HepG2 (cell line): ENCODE measurements around the gene DPM2. TPM values are rescaled to one million over a fixed set of nuclear protein-coding genes. Genes with fewer than 3 reads are reported as not detected.

Experiments used
- ATAC-seq: fragments of 200-7000 bp; cut with Tn5 transposase; 3 replicates; pipeline ENCODE4 v1.9.1; 2020; ENCODE audit warnings: mild to moderate bottlenecking, moderate library complexity
- BruUV-seq: library from RNA; stranded (reverse); fragments of 400-500 nt; replicated peaks from 2 replicates; lab custom pipeline; 2021; lab: Mats Ljungman, UMichigan
- CTCF ChIA-PET: fragments of 300-600 bp; formaldehyde crosslinking; extraction: SDS; loops from one replicate; lab custom pipeline; 2021; ENCODE audit warnings: low total read pairs, inconsistent platforms, low intra/inter-chr PET ratio; lab: Yijun Ruan, JAX
- POLR2A ChIA-PET: fragments of 350-600 bp; sonication (Branson Sonifier 250); formaldehyde crosslinking; loops from one replicate; lab custom pipeline; 2020; ENCODE audit warnings: antibody characterized with exemption, inconsistent platforms; lab: Yijun Ruan, JAX
- DNase-seq: peaks from one replicate; pipeline ENCODE4 v3.0.0-alpha.2; 2015; ENCODE audit warnings: low spot score
- FAIRE-seq: peaks from 3 replicates; lab custom pipeline; 2011; peaks lifted over from hg19 to GRCh38; lab: Jason Lieb, UNC
- H2AFZ ChIP-seq: one replicate; pipeline ENCODE4 v1.6.1; 2011; ENCODE audit warnings: low read length, inconsistent platforms
- H3K27ac ChIP-seq: fragments of 300-600 bp; 3 replicates; pipeline ENCODE4 v1.8.0; 2011; ENCODE audit warnings: mixed run types, mild to moderate bottlenecking, mixed read lengths, low read length, inconsistent platforms; ENCODE audit not compliant: insufficient read depth; ENCODE audit errors: extremely low read length
- H3K27me3 ChIP-seq, 2 experiments: fragments of 200-600 bp in 1 of 2; 2 replicates in 1 of 2; 3 replicates in 1 of 2; pipeline versions ENCODE4 v1.6.0 to v1.8.0; 2011; ENCODE audit warnings: low read length in 2 of 2, mild to moderate bottlenecking in 2 of 2, moderate library complexity in 2 of 2, inconsistent platforms in 1 of 2; ENCODE audit not compliant: insufficient read depth in 2 of 2, control insufficient read depth in 1 of 2
- H3K36me3 ChIP-seq, 2 experiments: fragments of 200-600 bp in 1 of 2; replicated peaks in 1 of 2; 2 replicates in 1 of 2; 3 replicates in 1 of 2; pipeline versions ENCODE4 v1.5.1 to v1.8.0; 2011; ENCODE audit warnings: low read length in 2 of 2, inconsistent platforms in 1 of 2; ENCODE audit not compliant: insufficient read depth in 2 of 2, control insufficient read depth in 1 of 2
- H3K4me1 ChIP-seq: 2 replicates; pipeline ENCODE4 v1.5.1; 2012; ENCODE audit warnings: low read length, inconsistent platforms; ENCODE audit not compliant: insufficient read depth
- H3K4me2 ChIP-seq: 2 replicates; pipeline ENCODE4 v1.6.0; 2011; ENCODE audit warnings: low read depth, low read length, inconsistent platforms
- H3K4me3 ChIP-seq, 3 experiments: fragments of 200-600 bp in 1 of 3; sonication (generic), shearing (Covaris generic) in 1 of 3; replicated peaks in 1 of 3; 2 replicates each; pipeline ENCODE4 v1.5.1; 2011 to 2016; ENCODE audit warnings: low read length in 3 of 3, inconsistent platforms in 2 of 3, low read depth in 2 of 3, mild to moderate bottlenecking in 2 of 3, control low read depth in 1 of 3, mixed read lengths in 1 of 3; ENCODE audit not compliant: insufficient read depth in 1 of 3
- H3K79me2 ChIP-seq: one replicate; pipeline ENCODE4 v1.6.1; 2011; ENCODE audit warnings: low read length, inconsistent platforms; ENCODE audit not compliant: insufficient read depth
- H3K9ac ChIP-seq: 2 replicates; pipeline ENCODE4 v1.6.0; 2011; ENCODE audit warnings: mild to moderate bottlenecking, low read depth, low read length, inconsistent platforms; ENCODE audit not compliant: insufficient read depth
- H3K9me3 ChIP-seq: 2 replicates; pipeline ENCODE4 v1.5.1; 2012; ENCODE audit warnings: mild to moderate bottlenecking, low read length
- H4K20me1 ChIP-seq: 2 replicates; pipeline ENCODE4 v1.6.0; 2011; ENCODE audit warnings: inconsistent platforms, mild to moderate bottlenecking, low read length, moderate library complexity; ENCODE audit not compliant: insufficient read depth
- RXRA ChIP-seq: sonication (generic); formaldehyde crosslinking; IDR thresholded peaks from 2 replicates; pipeline ENCODE4 v1.5.1; 2020; ENCODE audit warnings: missing genetic modification reagents
- WGBS: methylation state at CpG from one replicate; pipeline ENCODE4 v1.1.6; 2017; ENCODE audit warnings: low lambda C conversion rate; 5-methylcytosine and 5-hydroxymethylcytosine counted together
- in situ Hi-C: cut with HindIII; loops from 2 replicates; pipeline ENCODE4 v1.10.0; 2017; ENCODE audit warnings: low pct_unique_long_range_greater_than_20kb; ENCODE audit not compliant: extremely low pct_ligation_motif_present
- intact Hi-C: fragments of 100-400 bp; cut with micrococcal nuclease; formaldehyde crosslinking; loops from one replicate; pipeline ENCODE4 v1.10.0; 2022; ENCODE audit not compliant: unreplicated experiment
- polyA plus RNA-seq, 8 experiments: library from polyadenylated mRNA; depleted of rRNA in 3 of 8; stranded (reverse) in 7 of 8; unstranded in 1 of 8; fragments of >200 nt; fragmentation: Illumina TruSeq in 4 of 8; extraction: Trizol in 4 of 8; gene quantifications; 2 replicates each; pipeline versions ENCODE4 v1.2.1 to v1.2.3, GENCODE V29; 2011 to 2016; ENCODE audit warnings: low read depth in 4 of 8, missing spikeins in 1 of 8, mixed read lengths in 1 of 8; ENCODE audit not compliant: insufficient read depth in 1 of 8
- total RNA-seq, 5 experiments: library from RNA; depleted of rRNA; stranded (reverse); fragments of >200 nt; fragmentation: Illumina TruSeq; extraction: Trizol; gene quantifications; 2 replicates each; pipeline ENCODE4 v1.2.3, GENCODE V29; 2016; ENCODE audit warnings: low read depth in 1 of 5
- TF ChIP-seq, protein P1 (sequence below): sonication (generic); formaldehyde crosslinking; conservative IDR thresholded peaks from 2 replicates; pipeline ENCODE4 v1.4.0; 2020; ENCODE audit warnings: missing genetic modification reagents
- TF ChIP-seq, protein P2 (sequence below): sonication (generic); formaldehyde crosslinking; IDR thresholded peaks from 2 replicates; pipeline ENCODE4 v1.4.0; 2020; ENCODE audit warnings: missing genetic modification reagents, borderline replicate concordance
- TF ChIP-seq, protein P3 (sequence below): sonication (generic); formaldehyde crosslinking; IDR thresholded peaks from 2 replicates; pipeline ENCODE4 v1.8.0; 2022; ENCODE audit warnings: missing genetic modification reagents, mild to moderate bottlenecking, borderline replicate concordance
- TF ChIP-seq, protein P4 (sequence below): sonication (generic); formaldehyde crosslinking; IDR thresholded peaks from 2 replicates; pipeline ENCODE4 v1.5.1; 2020; ENCODE audit warnings: mild to moderate bottlenecking, missing genetic modification reagents, moderate library complexity

The DPM2 gene
- total and polyA plus RNA-seq, 2 of the 13 experiments (the other 11 are each of a cell fraction or from before 2014, with no cell fraction given): 24.8 to 35.3 TPM

DNA sequence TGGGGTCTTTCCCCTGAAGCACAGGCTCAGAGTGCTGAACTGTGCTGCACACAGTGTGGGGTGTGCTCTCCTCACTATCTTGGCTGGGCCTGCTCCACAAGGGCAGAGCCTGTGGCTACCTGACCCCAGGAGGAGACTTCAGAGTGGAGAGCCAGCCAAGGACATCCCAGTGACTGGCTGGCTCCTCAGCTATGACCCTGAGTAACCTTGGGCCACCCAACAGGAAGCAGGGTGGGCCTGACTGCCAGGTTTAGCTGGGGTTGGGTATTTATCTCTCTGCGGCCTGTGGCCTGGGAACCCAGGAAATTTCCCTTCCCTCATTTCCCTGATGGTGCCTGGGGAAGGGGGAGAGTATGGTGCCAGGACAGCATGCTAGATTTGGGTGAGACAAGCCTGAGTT lies 45.3 kb upstream of the DPM2 start:
- Histone ChIP-seq H2AFZ (no peak overlapping the region), H3K4me1 (peaks cover 58% of the 10 kb centered on the region), H4K20me1 (peaks cover 11% of the 10 kb centered on the region; the same call in 1 of the 2 replicates), H3K27ac (no peak overlapping the region), H3K4me3 (no peak overlapping the region)
- CTCF ChIA-PET: no interaction called here
- no TSS peak for BruUV-seq
- peak; percentile 14; the same call in 1 of the 2 replicates for TF ChIP-seq RXRA
- TF ChIP-seq, protein P1, sequence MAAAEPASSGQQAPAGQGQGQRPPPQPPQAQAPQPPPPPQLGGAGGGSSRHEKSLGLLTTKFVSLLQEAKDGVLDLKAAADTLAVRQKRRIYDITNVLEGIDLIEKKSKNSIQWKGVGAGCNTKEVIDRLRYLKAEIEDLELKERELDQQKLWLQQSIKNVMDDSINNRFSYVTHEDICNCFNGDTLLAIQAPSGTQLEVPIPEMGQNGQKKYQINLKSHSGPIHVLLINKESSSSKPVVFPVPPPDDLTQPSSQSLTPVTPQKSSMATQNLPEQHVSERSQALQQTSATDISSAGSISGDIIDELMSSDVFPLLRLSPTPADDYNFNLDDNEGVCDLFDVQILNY: no peak
- TF ChIP-seq, protein P2, sequence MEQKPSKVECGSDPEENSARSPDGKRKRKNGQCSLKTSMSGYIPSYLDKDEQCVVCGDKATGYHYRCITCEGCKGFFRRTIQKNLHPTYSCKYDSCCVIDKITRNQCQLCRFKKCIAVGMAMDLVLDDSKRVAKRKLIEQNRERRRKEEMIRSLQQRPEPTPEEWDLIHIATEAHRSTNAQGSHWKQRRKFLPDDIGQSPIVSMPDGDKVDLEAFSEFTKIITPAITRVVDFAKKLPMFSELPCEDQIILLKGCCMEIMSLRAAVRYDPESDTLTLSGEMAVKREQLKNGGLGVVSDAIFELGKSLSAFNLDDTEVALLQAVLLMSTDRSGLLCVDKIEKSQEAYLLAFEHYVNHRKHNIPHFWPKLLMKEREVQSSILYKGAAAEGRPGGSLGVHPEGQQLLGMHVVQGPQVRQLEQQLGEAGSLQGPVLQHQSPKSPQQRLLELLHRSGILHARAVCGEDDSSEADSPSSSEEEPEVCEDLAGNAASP (CRISPR knock-in tag): peak; percentile 25; the same call in 1 of the 2 replicates
- TF ChIP-seq, protein P3, sequence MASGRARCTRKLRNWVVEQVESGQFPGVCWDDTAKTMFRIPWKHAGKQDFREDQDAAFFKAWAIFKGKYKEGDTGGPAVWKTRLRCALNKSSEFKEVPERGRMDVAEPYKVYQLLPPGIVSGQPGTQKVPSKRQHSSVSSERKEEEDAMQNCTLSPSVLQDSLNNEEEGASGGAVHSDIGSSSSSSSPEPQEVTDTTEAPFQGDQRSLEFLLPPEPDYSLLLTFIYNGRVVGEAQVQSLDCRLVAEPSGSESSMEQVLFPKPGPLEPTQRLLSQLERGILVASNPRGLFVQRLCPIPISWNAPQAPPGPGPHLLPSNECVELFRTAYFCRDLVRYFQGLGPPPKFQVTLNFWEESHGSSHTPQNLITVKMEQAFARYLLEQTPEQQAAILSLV: no peak
- TF ChIP-seq, protein P4, sequence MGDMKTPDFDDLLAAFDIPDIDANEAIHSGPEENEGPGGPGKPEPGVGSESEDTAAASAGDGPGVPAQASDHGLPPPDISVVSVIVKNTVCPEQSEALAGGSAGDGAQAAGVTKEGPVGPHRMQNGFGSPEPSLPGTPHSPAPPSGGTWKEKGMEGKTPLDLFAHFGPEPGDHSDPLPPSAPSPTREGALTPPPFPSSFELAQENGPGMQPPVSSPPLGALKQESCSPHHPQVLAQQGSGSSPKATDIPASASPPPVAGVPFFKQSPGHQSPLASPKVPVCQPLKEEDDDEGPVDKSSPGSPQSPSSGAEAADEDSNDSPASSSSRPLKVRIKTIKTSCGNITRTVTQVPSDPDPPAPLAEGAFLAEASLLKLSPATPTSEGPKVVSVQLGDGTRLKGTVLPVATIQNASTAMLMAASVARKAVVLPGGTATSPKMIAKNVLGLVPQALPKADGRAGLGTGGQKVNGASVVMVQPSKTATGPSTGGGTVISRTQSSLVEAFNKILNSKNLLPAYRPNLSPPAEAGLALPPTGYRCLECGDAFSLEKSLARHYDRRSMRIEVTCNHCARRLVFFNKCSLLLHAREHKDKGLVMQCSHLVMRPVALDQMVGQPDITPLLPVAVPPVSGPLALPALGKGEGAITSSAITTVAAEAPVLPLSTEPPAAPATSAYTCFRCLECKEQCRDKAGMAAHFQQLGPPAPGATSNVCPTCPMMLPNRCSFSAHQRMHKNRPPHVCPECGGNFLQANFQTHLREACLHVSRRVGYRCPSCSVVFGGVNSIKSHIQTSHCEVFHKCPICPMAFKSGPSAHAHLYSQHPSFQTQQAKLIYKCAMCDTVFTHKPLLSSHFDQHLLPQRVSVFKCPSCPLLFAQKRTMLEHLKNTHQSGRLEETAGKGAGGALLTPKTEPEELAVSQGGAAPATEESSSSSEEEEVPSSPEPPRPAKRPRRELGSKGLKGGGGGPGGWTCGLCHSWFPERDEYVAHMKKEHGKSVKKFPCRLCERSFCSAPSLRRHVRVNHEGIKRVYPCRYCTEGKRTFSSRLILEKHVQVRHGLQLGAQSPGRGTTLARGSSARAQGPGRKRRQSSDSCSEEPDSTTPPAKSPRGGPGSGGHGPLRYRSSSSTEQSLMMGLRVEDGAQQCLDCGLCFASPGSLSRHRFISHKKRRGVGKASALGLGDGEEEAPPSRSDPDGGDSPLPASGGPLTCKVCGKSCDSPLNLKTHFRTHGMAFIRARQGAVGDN: peak; percentile 19; the same call in 1 of the 2 replicates
- TF ChIP-seq, all 625 proteins: peak for 3
- POLR2A ChIA-PET: interaction anchor here (1.5 kb wide), 1 partner anchor 32 kb away, joined by 5 read pairs; no protein-coding TSS in a partner anchor
- no peaks in the 10 kb centered on the region; a peak in 1 of 5 replicates for H3K27me3 ChIP-seq
- FAIRE-seq (no peak), DNase-seq (no peak), ATAC-seq (no peak)
- H3K79me2 ChIP-seq: peaks cover 23% of the 10 kb centered on the region
- in situ Hi-C loops (no loop called here), intact Hi-C loops (no loop called here)
- H3K4me2 ChIP-seq: peak overlapping the region; percentile 24
- no CpG with 5 or more reads among the region's 1 CpG for WGBS
- no peaks in the 10 kb centered on the region for H3K9me3 ChIP-seq
- H3K9ac ChIP-seq: peak overlapping the region; percentile 40
- no peaks in the 10 kb centered on the region for H3K36me3 ChIP-seq
